ENCODE results near the gene HOXA6. TPM values are rescaled to one million over a fixed set of nuclear protein-coding genes. Genes with fewer than 3 reads are reported as not detected.

The HOXA6 gene
- polyA plus RNA-seq, 1 donor, result 4.0 TPM

GRCh38 chr7:27124902-27125689 is 22.5 kb downstream of the HOXA6 start:
- Histone ChIP-seq H3K27me3 (ENCODE audit: control insufficient read depth, insufficient read depth, low read length) (no peaks in the 10 kb centered on the region), H3K4me3 (ENCODE audit: low read length) (no peak overlapping the region), H3K4me1 (ENCODE audit: control insufficient read depth, insufficient read depth, low read length) (peaks cover 43% of the 10 kb centered on the region), H3K36me3 (ENCODE audit: control insufficient read depth, insufficient read depth, low read length) (peaks cover 2% of the 10 kb centered on the region), H3K9me3 (ENCODE audit: control insufficient read depth, low read depth, low read length) (no peaks in the 10 kb centered on the region), H3K27ac (ENCODE audit: low read length) (peak overlapping the region; percentile 86)
- peak in 1 of 2 donors; percentile 67 for DNase-seq
- WGBS (ENCODE audit: insufficient coverage, low lambda C conversion rate), result no CpG with 5 or more reads among the region's 8 CpGs

GRCh38 chr7:27124096-27124901 is 23.3 kb downstream of the HOXA6 start:
- peaks cover 5% of the 10 kb centered on the region for H3K36me3 ChIP-seq (ENCODE audit: control insufficient read depth, insufficient read depth, low read length)
- peak in 1 of 2 donors; percentile 57 for DNase-seq
- WGBS (ENCODE audit: insufficient coverage, low lambda C conversion rate), result 20% methylated on average over 1 of the region's 43 CpGs
- H3K4me1 ChIP-seq (ENCODE audit: control insufficient read depth, insufficient read depth, low read length), result peaks cover 51% of the 10 kb centered on the region
- H3K27me3 ChIP-seq (ENCODE audit: control insufficient read depth, insufficient read depth, low read length), result no peaks in the 10 kb centered on the region
- no peaks in the 10 kb centered on the region for H3K9me3 ChIP-seq (ENCODE audit: control insufficient read depth, low read depth, low read length)
- peak overlapping the region; percentile 57 for H3K4me3 ChIP-seq (ENCODE audit: low read length)
- peak overlapping the region; percentile 86 for H3K27ac ChIP-seq (ENCODE audit: low read length)

DNA sequence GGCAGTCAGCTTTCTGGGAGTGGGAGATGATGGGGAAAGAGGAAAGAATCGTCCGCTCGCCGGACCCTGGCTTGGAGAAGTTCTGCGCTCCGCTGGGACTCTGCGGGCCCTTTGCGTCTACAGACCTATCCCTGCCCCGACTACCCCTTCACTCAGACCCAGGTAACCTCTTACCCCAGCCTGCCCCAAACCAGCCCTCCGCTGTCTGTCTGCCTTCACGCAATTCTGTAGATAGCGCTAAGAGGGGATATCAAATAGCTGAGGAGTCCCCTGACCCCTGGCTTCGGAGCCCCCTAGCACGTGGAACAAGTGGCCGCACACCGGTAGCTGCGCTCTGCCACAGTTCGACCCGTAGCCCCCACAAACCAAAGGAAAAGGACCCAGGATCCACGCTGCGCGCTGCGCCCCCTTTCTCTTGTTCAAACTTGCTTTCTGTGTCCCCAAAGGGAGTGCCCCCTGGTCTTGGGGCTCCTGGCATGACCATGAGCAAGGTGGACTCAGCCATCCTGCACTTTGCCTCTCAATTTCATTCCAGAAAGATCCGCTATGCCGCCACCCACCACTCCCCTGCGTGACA is 24.0 kb downstream of the HOXA6 start:
- H3K27ac ChIP-seq (ENCODE audit: low read length), result peak overlapping the region; percentile 86
- H3K4me1 ChIP-seq (ENCODE audit: control insufficient read depth, insufficient read depth, low read length), result peaks cover 58% of the 10 kb centered on the region
- no CpG with 5 or more reads among the region's 26 CpGs for WGBS (ENCODE audit: insufficient coverage, low lambda C conversion rate)
- H3K36me3 ChIP-seq (ENCODE audit: control insufficient read depth, insufficient read depth, low read length), result peaks cover 11% of the 10 kb centered on the region
- no peak for DNase-seq
- H3K27me3 ChIP-seq (ENCODE audit: control insufficient read depth, insufficient read depth, low read length), result no peaks in the 10 kb centered on the region
- H3K4me3 ChIP-seq (ENCODE audit: low read length), result peak overlapping the region; percentile 57
- H3K9me3 ChIP-seq (ENCODE audit: control insufficient read depth, low read depth, low read length), result no peaks in the 10 kb centered on the region

DNA sequence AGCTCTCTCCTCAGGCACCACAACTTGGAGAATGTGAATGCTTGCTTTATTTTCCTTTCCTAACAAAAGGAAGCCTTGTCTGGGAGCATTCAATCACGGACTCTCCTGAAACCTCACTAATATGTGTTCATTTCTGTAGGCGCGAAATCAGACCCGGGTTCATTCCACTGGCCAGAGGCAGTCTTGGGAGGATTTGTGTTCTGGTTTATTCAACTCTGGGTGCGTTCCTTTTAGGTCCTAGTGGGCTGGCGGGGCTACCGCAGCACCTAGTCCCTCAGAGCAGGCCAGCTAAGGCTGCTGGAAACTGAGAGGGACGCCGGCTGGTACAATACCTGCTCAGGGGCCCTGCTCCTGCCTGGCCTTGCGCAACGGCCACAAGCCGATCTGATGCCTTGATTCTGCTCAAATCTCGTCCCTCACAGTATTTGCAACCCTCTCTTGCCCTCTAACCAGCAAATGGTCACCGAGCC is 24.5 kb downstream of the HOXA6 start:
- WGBS (ENCODE audit: insufficient coverage, low lambda C conversion rate), result no CpG with 5 or more reads among the region's 14 CpGs
- DNase-seq, result peak in 1 of 2 donors; percentile 70
- H3K36me3 ChIP-seq (ENCODE audit: control insufficient read depth, insufficient read depth, low read length), result peaks cover 11% of the 10 kb centered on the region
- peaks cover 62% of the 10 kb centered on the region for H3K4me1 ChIP-seq (ENCODE audit: control insufficient read depth, insufficient read depth, low read length)
- H3K27me3 ChIP-seq (ENCODE audit: control insufficient read depth, insufficient read depth, low read length), result no peaks in the 10 kb centered on the region
- peak overlapping the region; percentile 57 for H3K4me3 ChIP-seq (ENCODE audit: low read length)
- H3K27ac ChIP-seq (ENCODE audit: low read length), result peak overlapping the region; percentile 86
- H3K9me3 ChIP-seq (ENCODE audit: control insufficient read depth, low read depth, low read length), result no peaks in the 10 kb centered on the region

GRCh38 chr7:27122077-27122910 is 25.3 kb downstream of the HOXA6 start:
- peak overlapping the region; percentile 57 for H3K4me3 ChIP-seq (ENCODE audit: low read length)
- no peaks in the 10 kb centered on the region for H3K27me3 ChIP-seq (ENCODE audit: control insufficient read depth, insufficient read depth, low read length)
- peaks cover 66% of the 10 kb centered on the region for H3K4me1 ChIP-seq (ENCODE audit: control insufficient read depth, insufficient read depth, low read length)
- no peaks in the 10 kb centered on the region for H3K9me3 ChIP-seq (ENCODE audit: control insufficient read depth, low read depth, low read length)
- peak overlapping the region; percentile 86 for H3K27ac ChIP-seq (ENCODE audit: low read length)
- peak in 1 of 2 donors; percentile 88 for DNase-seq
- peaks cover 18% of the 10 kb centered on the region for H3K36me3 ChIP-seq (ENCODE audit: control insufficient read depth, insufficient read depth, low read length)
- 0% methylated on average over 1 of the region's 42 CpGs for WGBS (ENCODE audit: insufficient coverage, low lambda C conversion rate)

DNA sequence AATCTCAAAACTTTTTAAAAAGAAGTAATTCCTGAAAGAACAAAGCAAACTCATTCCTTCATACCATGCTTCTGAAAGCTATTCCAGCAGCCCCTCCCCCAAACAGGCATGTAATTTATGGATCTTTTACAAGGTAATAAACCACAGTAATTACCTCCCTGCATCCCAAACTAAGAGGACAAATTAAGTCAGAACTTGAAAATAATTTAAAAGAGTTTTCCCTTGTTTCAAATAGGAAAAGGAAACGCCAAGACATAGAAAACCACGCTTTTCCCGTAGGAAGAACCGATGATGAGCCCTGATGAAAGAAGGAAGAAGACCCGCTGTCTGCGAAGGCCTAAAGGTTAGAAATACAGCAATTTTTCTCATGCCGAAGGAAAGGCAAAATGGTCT is 25.9 kb downstream of the HOXA6 start:
- Histone ChIP-seq H3K9me3 (ENCODE audit: control insufficient read depth, low read depth, low read length) (no peaks in the 10 kb centered on the region), H3K27me3 (ENCODE audit: control insufficient read depth, insufficient read depth, low read length) (no peaks in the 10 kb centered on the region), H3K36me3 (ENCODE audit: control insufficient read depth, insufficient read depth, low read length) (peaks cover 20% of the 10 kb centered on the region), H3K27ac (ENCODE audit: low read length) (peak overlapping the region; percentile 86), H3K4me3 (ENCODE audit: low read length) (peak overlapping the region; percentile 57), H3K4me1 (ENCODE audit: control insufficient read depth, insufficient read depth, low read length) (peaks cover 70% of the 10 kb centered on the region)
- WGBS (ENCODE audit: insufficient coverage, low lambda C conversion rate), result 0% methylated on average over 4 of the region's 7 CpGs
- peak in 1 of 2 donors; percentile 59 for DNase-seq

DNA sequence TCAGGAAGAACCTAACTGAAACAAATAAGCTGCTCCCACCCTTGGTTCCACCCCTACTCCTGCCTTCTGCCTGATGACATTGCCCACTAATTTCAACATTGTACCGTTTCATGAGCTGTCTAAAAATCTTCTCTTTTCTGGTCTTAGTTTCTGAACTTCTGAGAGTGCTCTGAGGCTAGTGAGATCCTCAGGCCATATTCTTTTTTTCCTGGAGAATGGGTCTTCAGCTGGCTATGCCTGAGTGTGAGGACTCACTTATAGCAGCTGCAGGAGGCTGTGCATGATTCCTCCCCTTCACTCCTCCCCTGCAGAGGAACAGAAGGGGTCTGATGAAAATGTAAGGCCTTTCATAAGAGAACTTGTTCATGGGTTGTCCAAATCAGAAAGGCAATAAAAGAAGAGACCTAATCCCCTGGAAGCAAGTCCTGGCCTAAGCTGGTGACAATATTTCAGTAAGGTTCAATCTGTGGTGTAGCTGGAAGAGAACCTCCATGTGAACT is 28.1 kb downstream of the HOXA6 start:
- Histone ChIP-seq H3K27ac (ENCODE audit: low read length) (peak overlapping the region; percentile 86), H3K27me3 (ENCODE audit: control insufficient read depth, insufficient read depth, low read length) (no peaks in the 10 kb centered on the region), H3K9me3 (ENCODE audit: control insufficient read depth, low read depth, low read length) (no peaks in the 10 kb centered on the region), H3K36me3 (ENCODE audit: control insufficient read depth, insufficient read depth, low read length) (peaks cover 25% of the 10 kb centered on the region), H3K4me1 (ENCODE audit: control insufficient read depth, insufficient read depth, low read length) (peaks cover 68% of the 10 kb centered on the region), H3K4me3 (ENCODE audit: low read length) (no peak overlapping the region)
- no peak for DNase-seq
- no CpG with 5 or more reads among the region's 1 CpG for WGBS (ENCODE audit: insufficient coverage, low lambda C conversion rate)

DNA sequence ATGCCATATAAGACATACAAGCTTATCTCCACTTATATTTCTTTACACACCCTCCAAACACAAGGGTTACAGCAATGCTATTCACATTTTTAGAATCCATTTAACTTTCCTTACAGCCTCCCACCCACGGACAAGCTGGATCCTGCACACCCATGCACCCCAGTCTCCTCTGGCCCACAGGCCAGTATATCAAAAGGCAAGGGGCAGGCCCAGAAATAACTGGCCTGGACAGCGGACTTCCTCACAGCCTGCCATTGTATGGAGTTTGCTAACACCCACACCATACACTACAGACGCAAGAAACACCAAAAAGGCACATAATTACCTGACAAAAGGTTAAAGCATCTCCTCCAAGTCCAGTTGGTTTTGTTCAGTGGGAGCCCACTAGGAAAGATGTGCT is 29.0 kb downstream of the HOXA6 start:
- no CpG with 5 or more reads among the region's 3 CpGs for WGBS (ENCODE audit: insufficient coverage, low lambda C conversion rate)
- Histone ChIP-seq H3K9me3 (ENCODE audit: control insufficient read depth, low read depth, low read length) (no peaks in the 10 kb centered on the region), H3K27me3 (ENCODE audit: control insufficient read depth, insufficient read depth, low read length) (no peaks in the 10 kb centered on the region), H3K4me1 (ENCODE audit: control insufficient read depth, insufficient read depth, low read length) (peaks cover 64% of the 10 kb centered on the region), H3K4me3 (ENCODE audit: low read length) (peak overlapping the region; percentile 58), H3K27ac (ENCODE audit: low read length) (peak overlapping the region; percentile 81), H3K36me3 (ENCODE audit: control insufficient read depth, insufficient read depth, low read length) (peaks cover 23% of the 10 kb centered on the region)
- DNase-seq, result no peak

GRCh38 chr7:27117887-27118491 is 29.6 kb downstream of the HOXA6 start:
- Histone ChIP-seq H3K27ac (ENCODE audit: low read length) (peak overlapping the region; percentile 81), H3K4me3 (ENCODE audit: low read length) (peak overlapping the region; percentile 58), H3K36me3 (ENCODE audit: control insufficient read depth, insufficient read depth, low read length) (peaks cover 23% of the 10 kb centered on the region), H3K9me3 (ENCODE audit: control insufficient read depth, low read depth, low read length) (no peaks in the 10 kb centered on the region), H3K4me1 (ENCODE audit: control insufficient read depth, insufficient read depth, low read length) (peaks cover 63% of the 10 kb centered on the region), H3K27me3 (ENCODE audit: control insufficient read depth, insufficient read depth, low read length) (peaks cover 3% of the 10 kb centered on the region)
- DNase-seq, result no peak
- no CpG with 5 or more reads among the region's 19 CpGs for WGBS (ENCODE audit: insufficient coverage, low lambda C conversion rate)
